ENCODE data around the gene ROCK2. TPM values are rescaled to one million over a fixed set of nuclear protein-coding genes. Genes with fewer than 3 reads are reported as not detected.

ROCK2 gene
- total RNA-seq = 16.4 and 20.1 TPM in 2 replicates

DNA sequence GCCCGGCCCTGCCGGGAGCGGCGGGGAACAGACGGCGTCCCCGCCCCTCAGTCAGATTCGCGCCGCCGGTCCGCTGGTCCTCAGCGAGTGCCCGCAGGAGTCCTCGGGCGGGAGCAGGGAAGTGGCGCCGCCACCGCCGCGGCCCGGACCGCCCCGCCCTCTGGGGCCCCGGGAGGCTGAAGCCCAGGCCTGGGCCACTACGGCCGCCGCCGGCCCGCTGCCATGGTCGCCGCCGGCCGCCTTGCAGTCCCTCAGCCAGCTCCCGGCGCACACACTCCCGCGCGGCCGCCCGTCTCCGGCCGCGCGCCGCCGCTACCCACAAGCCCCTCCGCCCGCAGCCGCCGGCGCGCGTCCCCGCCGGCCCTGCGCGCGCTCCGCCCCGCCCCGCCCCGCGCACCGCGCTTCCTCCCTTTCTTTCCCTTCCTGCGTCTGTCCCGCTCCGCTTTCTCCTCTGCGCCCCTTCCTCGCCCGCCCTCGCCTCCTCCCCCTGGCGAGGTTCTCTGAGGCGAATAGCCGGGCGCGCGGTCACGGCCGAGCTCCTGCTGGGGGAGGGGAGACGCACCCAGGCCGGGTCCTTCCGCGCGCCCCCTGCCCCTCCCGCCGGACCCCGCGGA, at the start of gene ROCK2:
Gene ROCK2, minus strand, starts transcription at position 295 of the 614 bp plus-strand sequence. CDS start 500 bp downstream, outside the sequence.

GRCh38 chr2:11155381-11156035, 188.9 kb downstream of the ROCK2 start, which contains the start of gene SLC66A3:
Gene SLC66A3 (plus strand): TSS chr2:11155467. CDS start chr2:11155547, 80 bp downstream.

Other genes with a start within 250 kb of the ROCK2 start
- gene SLC66A3, start 189.2 kb downstream of the ROCK2 start, total RNA-seq = 17.8 and 20.6 TPM in 2 replicates
- 9.0 and 9.8 TPM in 2 replicates for gene E2F6, start 121.5 kb upstream of the ROCK2 start, total RNA-seq
- gene GREB1, start 189.4 kb upstream of the ROCK2 start, total RNA-seq = 0.07 TPM in 1 of 2 replicates, not detected in the other